ENCODE measurements around the gene RASSF10.

Gene RASSF10

DNA sequence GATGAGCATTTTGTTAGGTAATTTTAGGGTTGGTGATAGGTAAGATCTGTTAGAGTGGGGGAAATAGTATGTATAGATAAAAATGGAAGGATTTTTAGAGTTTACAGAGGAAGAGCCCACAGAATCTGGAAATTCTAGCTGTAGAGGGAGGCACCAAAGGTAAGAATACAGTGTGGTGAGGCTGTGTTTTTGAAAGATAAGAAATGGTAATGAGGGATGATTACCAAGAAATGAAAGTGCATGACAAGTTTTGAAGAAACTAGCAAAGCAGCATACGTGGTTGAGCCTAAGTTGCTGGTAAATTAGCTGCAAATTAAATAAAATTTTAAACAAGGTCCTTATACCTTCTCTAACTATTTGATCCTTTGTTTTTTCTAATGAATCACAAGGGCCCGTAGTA lies 14.6 kb upstream of the RASSF10 start:
- TF ChIP-seq, protein P1, sequence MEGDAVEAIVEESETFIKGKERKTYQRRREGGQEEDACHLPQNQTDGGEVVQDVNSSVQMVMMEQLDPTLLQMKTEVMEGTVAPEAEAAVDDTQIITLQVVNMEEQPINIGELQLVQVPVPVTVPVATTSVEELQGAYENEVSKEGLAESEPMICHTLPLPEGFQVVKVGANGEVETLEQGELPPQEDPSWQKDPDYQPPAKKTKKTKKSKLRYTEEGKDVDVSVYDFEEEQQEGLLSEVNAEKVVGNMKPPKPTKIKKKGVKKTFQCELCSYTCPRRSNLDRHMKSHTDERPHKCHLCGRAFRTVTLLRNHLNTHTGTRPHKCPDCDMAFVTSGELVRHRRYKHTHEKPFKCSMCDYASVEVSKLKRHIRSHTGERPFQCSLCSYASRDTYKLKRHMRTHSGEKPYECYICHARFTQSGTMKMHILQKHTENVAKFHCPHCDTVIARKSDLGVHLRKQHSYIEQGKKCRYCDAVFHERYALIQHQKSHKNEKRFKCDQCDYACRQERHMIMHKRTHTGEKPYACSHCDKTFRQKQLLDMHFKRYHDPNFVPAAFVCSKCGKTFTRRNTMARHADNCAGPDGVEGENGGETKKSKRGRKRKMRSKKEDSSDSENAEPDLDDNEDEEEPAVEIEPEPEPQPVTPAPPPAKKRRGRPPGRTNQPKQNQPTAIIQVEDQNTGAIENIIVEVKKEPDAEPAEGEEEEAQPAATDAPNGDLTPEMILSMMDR (IDR thresholded peaks at IDR 0.05; ENCODE audit: extremely low read depth, missing control alignments) = no peak
- no peak for DNase-seq (ENCODE audit: low spot score)

DNA sequence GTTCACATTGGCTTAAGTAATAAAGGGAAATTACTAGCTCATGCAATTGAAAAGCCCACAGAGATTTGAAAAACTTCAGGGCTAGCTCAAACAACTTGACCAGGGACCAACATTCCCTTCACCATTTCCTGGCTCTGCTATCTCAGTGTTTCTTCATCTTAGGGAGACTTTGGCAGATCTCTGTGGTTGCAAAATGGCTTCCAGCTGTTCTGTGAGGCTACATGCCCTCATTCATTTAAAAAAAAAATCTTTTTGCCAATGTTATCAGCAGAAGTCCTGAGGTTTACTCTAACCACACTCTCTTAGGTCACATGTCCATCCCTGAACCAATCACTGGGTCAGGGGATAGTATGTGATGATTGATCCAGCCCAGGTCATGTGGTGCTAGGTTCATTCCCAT lies 13.9 kb upstream of the RASSF10 start:
- TF ChIP-seq, protein P1 (IDR thresholded peaks at IDR 0.05; ENCODE audit: extremely low read depth, missing control alignments) = no peak
- no peak for DNase-seq (ENCODE audit: low spot score)

DNA sequence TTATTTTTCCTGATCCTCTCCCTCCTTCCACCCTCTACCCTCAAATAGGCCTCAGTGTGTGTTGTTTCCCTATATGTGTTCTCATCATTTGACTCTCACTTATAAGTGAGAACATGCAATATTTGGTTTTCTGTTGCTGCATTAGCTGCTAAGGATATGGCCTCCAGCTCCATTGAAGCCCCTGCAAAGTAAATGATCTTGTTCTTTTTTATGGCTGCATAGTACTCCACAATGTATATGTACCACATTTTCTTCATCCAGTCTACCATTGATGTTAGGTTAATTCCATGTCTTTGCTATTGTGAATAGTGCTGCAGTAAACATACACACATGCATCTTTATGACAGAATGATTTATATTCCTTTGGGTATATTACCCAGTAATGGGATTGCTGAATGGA lies 13.3 kb upstream of the RASSF10 start:
- no peak for DNase-seq (ENCODE audit: low spot score)
- TF ChIP-seq, protein P1 (IDR thresholded peaks at IDR 0.05; ENCODE audit: extremely low read depth, missing control alignments) = no peak

DNA sequence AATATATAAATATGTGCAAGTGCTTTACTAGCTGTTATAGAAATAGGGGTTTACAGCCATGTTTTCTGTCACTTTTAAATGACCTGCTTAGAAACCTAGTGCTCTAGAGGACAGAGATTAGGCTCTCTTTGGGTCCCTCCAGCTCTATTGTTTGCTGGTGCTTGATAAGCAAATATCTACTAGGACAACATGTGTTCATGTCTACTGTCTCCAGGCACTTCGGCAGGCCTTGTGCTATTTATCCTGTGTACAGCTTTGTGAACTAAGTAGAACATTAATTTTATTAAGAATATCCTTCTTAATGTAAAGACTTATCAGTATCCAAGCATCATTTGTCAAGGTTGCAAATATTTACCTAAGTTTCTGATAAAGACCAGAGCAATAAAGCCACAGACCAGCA lies 11.9 kb upstream of the RASSF10 start:
- no peak for DNase-seq (ENCODE audit: low spot score)
- TF ChIP-seq, protein P1 (IDR thresholded peaks at IDR 0.05; ENCODE audit: extremely low read depth, missing control alignments) = no peak

DNA sequence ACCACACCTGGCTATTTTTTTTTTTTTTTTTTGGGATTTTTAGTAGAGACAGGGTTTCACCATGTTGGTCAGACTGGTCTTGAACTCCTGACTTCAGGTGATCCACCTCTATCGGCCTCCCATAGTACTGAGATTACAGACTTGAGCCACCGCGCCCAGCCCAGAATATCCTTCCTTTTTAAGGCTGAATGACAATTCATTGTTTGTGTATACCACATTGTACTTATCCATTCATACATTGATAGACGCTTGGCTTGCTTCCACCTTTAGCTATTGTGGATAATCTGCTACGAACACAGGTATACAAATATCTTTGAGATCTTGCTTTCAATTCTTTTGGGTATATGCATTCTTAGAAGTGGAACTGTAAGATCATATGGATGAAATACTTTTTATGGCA lies 10.8 kb upstream of the RASSF10 start:
- TF ChIP-seq, protein P1 (IDR thresholded peaks at IDR 0.05; ENCODE audit: extremely low read depth, missing control alignments) = no peak
- DNase-seq (ENCODE audit: low spot score) = no peak

DNA sequence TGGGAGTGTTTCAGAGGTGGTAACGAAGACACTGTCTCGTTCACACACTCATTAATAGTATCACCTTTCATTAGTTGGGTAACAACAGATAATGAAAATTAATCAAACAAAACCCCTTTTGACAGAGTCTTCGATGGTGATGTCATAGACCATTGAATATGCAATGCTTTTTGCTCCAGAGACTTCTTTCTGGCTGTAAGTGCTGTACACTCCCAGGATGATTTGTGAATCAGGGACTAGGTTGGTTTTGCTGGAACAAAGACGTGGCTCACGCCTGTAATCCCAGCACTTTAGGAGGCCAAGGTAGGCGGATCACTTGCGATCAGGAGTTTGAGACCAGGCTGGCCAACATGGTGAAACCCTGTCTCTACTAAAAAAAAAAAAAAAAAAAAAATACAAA lies 9.5 kb upstream of the RASSF10 start:
- no peak for DNase-seq (ENCODE audit: low spot score)

DNA sequence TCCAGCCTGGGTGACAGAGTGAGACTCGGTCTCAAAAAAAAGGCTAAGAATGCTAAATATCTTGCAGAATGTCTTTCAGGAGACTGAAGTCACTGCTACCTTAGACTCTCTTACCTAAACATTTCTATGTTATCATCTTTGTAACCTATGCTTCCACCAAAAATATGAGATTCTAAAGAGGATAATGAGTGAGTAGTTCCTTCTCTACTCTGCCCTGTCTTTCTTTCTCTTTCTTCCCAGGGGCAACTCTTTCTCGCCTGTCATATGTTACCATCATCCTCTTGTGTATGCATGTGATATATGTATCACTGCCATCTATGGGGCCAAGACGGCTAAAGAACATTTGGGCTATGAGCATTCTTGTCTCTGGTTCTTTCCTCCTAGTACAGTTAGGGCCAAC lies 9.0 kb upstream of the RASSF10 start:
- no peak for DNase-seq (ENCODE audit: low spot score)
- TF ChIP-seq, protein P1 (IDR thresholded peaks at IDR 0.05; ENCODE audit: extremely low read depth, missing control alignments) = no peak

More for the DNA sequence above, 9.5 kb upstream of the RASSF10 start:
- TF ChIP-seq, protein P1 (IDR thresholded peaks at IDR 0.05; ENCODE audit: extremely low read depth, missing control alignments) = no peak
